OCI-LY3 (cell line): ENCODE data around the gene PNCK.

Source experiments
- H2AFZ ChIP-seq: fragments of 200-600, 300-600 bp; shearing (Covaris generic); 2 replicates; pipeline ENCODE4 v1.6.0; 2014; ENCODE audit warnings: antibody characterized with exemption, low read depth, low read length
- H3K27ac ChIP-seq: fragments of 200-600, 300-600 bp; sonication (generic); 2 replicates; pipeline ENCODE4 v1.5.1; 2014; ENCODE audit warnings: mild to moderate bottlenecking, low read length, moderate library complexity, mixed read lengths
- H3K27me3 ChIP-seq: fragments of 200-600, 300-600 bp; sonication (generic); 2 replicates; pipeline ENCODE4 v1.6.1; 2014; ENCODE audit warnings: low read depth, low read length, mixed read lengths
- H3K36me3 ChIP-seq: fragments of 200-600, 300-600 bp; sonication (generic); replicated peaks from 2 replicates; pipeline ENCODE3; 2014; ENCODE audit warnings: low read depth, low read length, mixed read lengths
- H3K4me1 ChIP-seq: fragments of 300-600, 200-600 bp; sonication (generic); 2 replicates; pipeline ENCODE4 v1.6.1; 2014; ENCODE audit warnings: low read length, mixed read lengths
- H3K4me2 ChIP-seq: fragments of 200-600, 300-600 bp; sonication (generic); 2 replicates; pipeline ENCODE4 v1.6.1; 2014; ENCODE audit warnings: low read length, mixed read lengths
- H3K4me3 ChIP-seq: fragments of 300-600, 200-600 bp; sonication (generic); 2 replicates; pipeline ENCODE4 v1.5.1; 2014; ENCODE audit warnings: antibody characterized with exemption, mild to moderate bottlenecking, low read length, moderate library complexity
- H3K79me2 ChIP-seq: fragments of 300-600, 200-600 bp; shearing (Covaris generic); 2 replicates; pipeline ENCODE4 v1.6.1; 2014; ENCODE audit warnings: mild to moderate bottlenecking, low read length, mixed read lengths
- H3K9ac ChIP-seq: fragments of 300-600, 200-600 bp; shearing (Covaris generic); 2 replicates; pipeline ENCODE4 v1.6.0; 2014; ENCODE audit warnings: mild to moderate bottlenecking, low read length, moderate library complexity
- H3K9me3 ChIP-seq: fragments of 200-600, 300-600 bp; shearing (Covaris generic); 2 replicates; pipeline ENCODE4 v1.6.1; 2014; ENCODE audit warnings: low read length, mixed read lengths; ENCODE audit not compliant: insufficient read depth
- H4K20me1 ChIP-seq: fragments of 200-600, 300-600 bp; sonication (generic); 2 replicates; pipeline ENCODE4 v1.6.1; 2016; ENCODE audit warnings: low read length, mixed read lengths; ENCODE audit not compliant: insufficient read depth
- EZH2phosphoT487 ChIP-seq: fragments of 200-600 bp; shearing (Covaris generic); IDR thresholded peaks from 2 replicates; pipeline ENCODE4 v1.6.1; 2018; ENCODE audit warnings: antibody characterized with exemption, mixed run types, low read depth
- TF ChIP-seq, protein P1 (sequence below): fragments of 200-600, 300-600 bp; sonication (generic); IDR thresholded peaks from 2 replicates; pipeline ENCODE4 v1.5.1; 2014; ENCODE audit warnings: antibody characterized with exemption, low read length, low read depth

Gene PNCK

DNA sequence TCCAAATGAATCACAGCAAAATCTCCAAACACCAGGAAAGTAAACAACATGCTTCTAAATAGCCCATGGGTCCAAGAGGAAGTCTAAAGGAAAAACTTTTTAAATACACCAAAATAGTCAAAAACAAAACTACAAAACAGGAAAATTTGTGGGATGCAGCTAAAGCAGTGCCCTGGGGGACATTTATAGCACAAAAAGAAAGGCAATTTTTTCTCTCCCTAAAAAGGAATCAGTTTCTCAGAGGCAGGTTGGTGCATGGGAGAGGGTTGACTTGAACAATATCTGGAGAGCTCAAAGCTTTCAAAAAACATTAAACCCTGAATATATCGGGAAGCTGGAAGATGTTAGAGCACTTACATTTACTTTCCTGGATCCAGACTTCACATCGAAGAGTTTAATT, 42.3 kb downstream of the PNCK start:
- H3K79me2 ChIP-seq: no peaks in the 10 kb centered on the region
- H3K4me3 ChIP-seq: no peak overlapping the region
- no peak overlapping the region for H3K9ac ChIP-seq
- H3K27ac ChIP-seq: no peak overlapping the region
- no peak overlapping the region for H2AFZ ChIP-seq
- H3K27me3 ChIP-seq: peaks cover 9% of the 10 kb centered on the region
- no peaks in the 10 kb centered on the region for H4K20me1 ChIP-seq
- no peak overlapping the region for H3K4me2 ChIP-seq
- no peaks in the 10 kb centered on the region for H3K9me3 ChIP-seq
- no peak for TF ChIP-seq EZH2phosphoT487
- TF ChIP-seq, protein P1, sequence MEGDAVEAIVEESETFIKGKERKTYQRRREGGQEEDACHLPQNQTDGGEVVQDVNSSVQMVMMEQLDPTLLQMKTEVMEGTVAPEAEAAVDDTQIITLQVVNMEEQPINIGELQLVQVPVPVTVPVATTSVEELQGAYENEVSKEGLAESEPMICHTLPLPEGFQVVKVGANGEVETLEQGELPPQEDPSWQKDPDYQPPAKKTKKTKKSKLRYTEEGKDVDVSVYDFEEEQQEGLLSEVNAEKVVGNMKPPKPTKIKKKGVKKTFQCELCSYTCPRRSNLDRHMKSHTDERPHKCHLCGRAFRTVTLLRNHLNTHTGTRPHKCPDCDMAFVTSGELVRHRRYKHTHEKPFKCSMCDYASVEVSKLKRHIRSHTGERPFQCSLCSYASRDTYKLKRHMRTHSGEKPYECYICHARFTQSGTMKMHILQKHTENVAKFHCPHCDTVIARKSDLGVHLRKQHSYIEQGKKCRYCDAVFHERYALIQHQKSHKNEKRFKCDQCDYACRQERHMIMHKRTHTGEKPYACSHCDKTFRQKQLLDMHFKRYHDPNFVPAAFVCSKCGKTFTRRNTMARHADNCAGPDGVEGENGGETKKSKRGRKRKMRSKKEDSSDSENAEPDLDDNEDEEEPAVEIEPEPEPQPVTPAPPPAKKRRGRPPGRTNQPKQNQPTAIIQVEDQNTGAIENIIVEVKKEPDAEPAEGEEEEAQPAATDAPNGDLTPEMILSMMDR: no peak
- 0 out of 2 replicates have a peak, but pooled peaks cover 3% of the 10 kb centered on the region for H3K4me1 ChIP-seq
- H3K36me3 ChIP-seq: no peaks in the 10 kb centered on the region

DNA sequence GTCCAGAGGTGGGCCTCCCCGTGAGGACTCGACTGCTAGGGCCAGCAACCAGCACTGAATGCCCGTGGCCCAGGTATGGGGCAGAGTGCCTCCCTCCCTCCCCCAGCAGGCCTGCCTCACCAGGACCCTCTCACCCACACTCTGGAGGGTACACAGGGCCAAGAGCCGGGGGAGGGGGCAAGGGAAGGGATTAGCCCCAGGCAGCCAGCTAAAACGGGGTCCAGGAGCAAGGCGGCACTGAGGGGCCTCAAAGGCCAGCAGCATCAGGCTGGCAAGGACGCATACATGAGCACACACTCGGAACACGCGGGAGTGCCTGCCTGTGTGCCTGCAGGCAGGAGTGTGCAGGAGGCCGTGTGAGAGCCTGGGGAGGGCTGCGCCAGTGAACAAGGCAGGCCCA, 44.9 kb downstream of the PNCK start:
- H3K36me3 ChIP-seq: no peaks in the 10 kb centered on the region
- no peak overlapping the region for H3K9ac ChIP-seq
- H3K9me3 ChIP-seq: no peaks in the 10 kb centered on the region
- no peaks in the 10 kb centered on the region for H4K20me1 ChIP-seq
- no peaks in the 10 kb centered on the region for H3K79me2 ChIP-seq
- H3K27me3 ChIP-seq: peaks cover 9% of the 10 kb centered on the region
- no peak overlapping the region for H3K4me3 ChIP-seq
- H2AFZ ChIP-seq: no peak overlapping the region
- H3K4me1 ChIP-seq: no peaks in the 10 kb centered on the region
- H3K4me2 ChIP-seq: no peak overlapping the region
- no peak overlapping the region for H3K27ac ChIP-seq
- TF ChIP-seq EZH2phosphoT487: no peak
- TF ChIP-seq, protein P1: no peak

DNA sequence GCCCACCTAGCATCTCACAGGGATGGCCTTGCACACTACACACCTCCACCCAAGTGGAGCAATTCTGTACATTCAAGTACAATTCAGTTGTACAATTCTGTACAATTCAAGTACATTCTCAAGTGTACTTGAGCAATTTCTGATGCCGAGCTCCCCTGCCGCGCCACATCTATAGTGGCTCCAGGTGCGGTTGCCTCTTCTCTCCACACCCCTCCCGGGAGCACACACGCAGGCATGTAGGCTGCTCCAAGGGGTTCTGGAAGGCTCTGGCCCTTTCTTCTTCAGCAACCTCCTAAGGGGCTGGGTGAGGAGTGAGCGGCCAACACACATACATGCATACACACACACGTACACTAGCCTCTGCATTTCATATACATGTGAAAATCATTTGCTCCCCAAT, 45.5 kb downstream of the PNCK start:
- no peak for TF ChIP-seq EZH2phosphoT487
- TF ChIP-seq, protein P1: no peak
- no peak overlapping the region for H3K4me3 ChIP-seq
- H3K27me3 ChIP-seq: peaks cover 9% of the 10 kb centered on the region
- H3K36me3 ChIP-seq: no peaks in the 10 kb centered on the region
- no peaks in the 10 kb centered on the region for H3K79me2 ChIP-seq
- H3K4me2 ChIP-seq: no peak overlapping the region
- H2AFZ ChIP-seq: no peak overlapping the region
- no peaks in the 10 kb centered on the region for H4K20me1 ChIP-seq
- no peak overlapping the region for H3K9ac ChIP-seq
- no peaks in the 10 kb centered on the region for H3K4me1 ChIP-seq
- no peaks in the 10 kb centered on the region for H3K9me3 ChIP-seq
- no peak overlapping the region for H3K27ac ChIP-seq

DNA sequence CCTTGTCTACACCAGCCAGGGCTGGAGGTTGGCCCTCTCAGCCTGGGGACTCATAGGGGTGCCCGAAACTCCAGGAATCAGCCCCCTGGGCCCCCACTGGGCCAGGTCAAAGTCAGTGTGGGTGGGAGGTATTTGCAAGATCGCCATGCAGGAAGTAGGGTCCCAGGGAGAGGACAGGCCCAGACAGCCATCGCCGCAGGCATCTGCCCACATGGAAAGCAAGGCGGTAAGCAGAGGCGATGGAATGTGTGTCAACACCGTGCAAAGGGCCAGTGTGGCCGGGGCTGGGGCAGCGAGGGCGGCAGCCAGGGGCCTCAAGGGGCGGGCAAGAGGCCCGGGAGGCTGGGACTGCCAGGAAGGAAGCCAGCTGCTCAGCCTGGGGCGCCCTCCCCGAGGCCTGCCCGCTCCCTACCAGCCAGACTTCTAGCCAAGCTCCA, 45.9 kb downstream of the PNCK start:
- H3K9ac ChIP-seq: no peak overlapping the region
- no peaks in the 10 kb centered on the region for H3K9me3 ChIP-seq
- peaks cover 9% of the 10 kb centered on the region for H3K27me3 ChIP-seq
- H3K79me2 ChIP-seq: no peaks in the 10 kb centered on the region
- no peaks in the 10 kb centered on the region for H3K4me1 ChIP-seq
- H4K20me1 ChIP-seq: no peaks in the 10 kb centered on the region
- H3K4me3 ChIP-seq: no peak overlapping the region
- H3K4me2 ChIP-seq: no peak overlapping the region
- H3K36me3 ChIP-seq: no peaks in the 10 kb centered on the region
- no peak overlapping the region for H2AFZ ChIP-seq
- TF ChIP-seq EZH2phosphoT487: no peak
- TF ChIP-seq, protein P1: no peak
- no peak overlapping the region for H3K27ac ChIP-seq
